K562 (cell line): ENCODE results near the gene GLRX2. TPM values are rescaled to one million over a fixed set of nuclear protein-coding genes. Genes with fewer than 3 reads are reported as not detected.

Experiments used
- ADNP ChIP-seq: fragments of 200-800 bp; sonication (Bioruptor generic); IDR thresholded peaks from 2 replicates; pipeline ENCODE4 v1.6.1; 2016; ENCODE audit warnings: missing genetic modification characterization, missing compliant biosample characterization
- ARNT ChIP-seq, 2 experiments: fragments of 450-650 bp; IDR thresholded peaks; 2 replicates each; pipeline ENCODE4 v1.6.1; 2016; ENCODE audit warnings: mild to moderate bottlenecking in 1 of 2
- BCOR ChIP-seq: fragments of 450-650 bp; IDR thresholded peaks from 2 replicates; pipeline ENCODE4 v1.6.1; 2016
- CREB3L1 ChIP-seq: fragments of 450-650 bp; IDR thresholded peaks from 2 replicates; pipeline ENCODE4 v1.6.1; 2014; ENCODE audit warnings: low read depth, mild to moderate bottlenecking, moderate library complexity, borderline replicate concordance
- CSDE1 ChIP-seq, 2 experiments: fragments of 450-650 bp; IDR thresholded peaks; 2 replicates each; pipeline ENCODE4 v1.6.1; 2016; ENCODE audit warnings: mild to moderate bottlenecking in 1 of 2
- KLF13 ChIP-seq: fragments of 450-650 bp; IDR thresholded peaks from 2 replicates; pipeline ENCODE4 v1.6.1; 2016; ENCODE audit warnings: missing genetic modification characterization, low read depth, mild to moderate bottlenecking, missing compliant biosample characterization, moderate library complexity, borderline replicate concordance
- MTA3 ChIP-seq: fragments of 450-650 bp; formaldehyde crosslinking; IDR thresholded peaks from 2 replicates; pipeline ENCODE4 v1.6.1; 2017; ENCODE audit warnings: mild to moderate bottlenecking, borderline replicate concordance
- SMARCA4 ChIP-seq: fragments of 450-650 bp; IDR thresholded peaks from 2 replicates; pipeline ENCODE4 v1.6.1; 2016
- TAL1 ChIP-seq: fragments of 450-650 bp; IDR thresholded peaks from 2 replicates; pipeline ENCODE4 v1.6.1; 2016; ENCODE audit warnings: mild to moderate bottlenecking
- ZKSCAN1 ChIP-seq: fragments of 150-350 bp; IDR thresholded peaks from 2 replicates; pipeline ENCODE4 v1.6.1; 2016; ENCODE audit warnings: low read depth, low read length
- ZKSCAN8 ChIP-seq: fragments of 200-800 bp; sonication (Bioruptor generic); IDR thresholded peaks from 2 replicates; pipeline ENCODE4 v1.6.1; 2016; ENCODE audit warnings: missing genetic modification characterization, missing compliant biosample characterization
- ZNF217 ChIP-seq: sonication (generic); formaldehyde crosslinking; IDR thresholded peaks from 2 replicates; pipeline ENCODE4 v1.8.0; 2022; ENCODE audit warnings: mild to moderate bottlenecking, missing genetic modification reagents
- polyA plus RNA-seq, 8 experiments: library from polyadenylated mRNA; depleted of rRNA in 4 of 8; stranded (reverse) in 5 of 8; unstranded in 3 of 8; fragments of >200 nt; fragmentation: Nextera tagmentation in 2 of 8; fragmentation: Illumina TruSeq in 1 of 8; extraction: Ambion mirVana in 2 of 8; extraction: Trizol in 1 of 8; gene quantifications; 2 replicates each; pipeline versions ENCODE4 v1.2.1 to v1.2.3, GENCODE V29; 2011 to 2014; ENCODE audit warnings: inconsistent platforms in 1 of 8, missing spikeins in 1 of 8
- total RNA-seq, 7 experiments: library from RNA; depleted of rRNA in 6 of 7; stranded (reverse); fragments of >200 nt in 6 of 7; fragmentation: Illumina TruSeq in 2 of 7; extraction: Trizol in 2 of 7; gene quantifications; 2 replicates each; pipeline versions ENCODE4 v1.2.1 to v1.2.3, GENCODE V29; 2011 to 2021; ENCODE audit warnings: low replicate concordance in 1 of 7

GLRX2 gene
- total and polyA plus RNA-seq, 9 of the 15 experiments (the other 6 are each of a cell fraction or from before 2014, with no cell fraction given) = 13.3 to 82.6 (median 55.1) TPM

DNA sequence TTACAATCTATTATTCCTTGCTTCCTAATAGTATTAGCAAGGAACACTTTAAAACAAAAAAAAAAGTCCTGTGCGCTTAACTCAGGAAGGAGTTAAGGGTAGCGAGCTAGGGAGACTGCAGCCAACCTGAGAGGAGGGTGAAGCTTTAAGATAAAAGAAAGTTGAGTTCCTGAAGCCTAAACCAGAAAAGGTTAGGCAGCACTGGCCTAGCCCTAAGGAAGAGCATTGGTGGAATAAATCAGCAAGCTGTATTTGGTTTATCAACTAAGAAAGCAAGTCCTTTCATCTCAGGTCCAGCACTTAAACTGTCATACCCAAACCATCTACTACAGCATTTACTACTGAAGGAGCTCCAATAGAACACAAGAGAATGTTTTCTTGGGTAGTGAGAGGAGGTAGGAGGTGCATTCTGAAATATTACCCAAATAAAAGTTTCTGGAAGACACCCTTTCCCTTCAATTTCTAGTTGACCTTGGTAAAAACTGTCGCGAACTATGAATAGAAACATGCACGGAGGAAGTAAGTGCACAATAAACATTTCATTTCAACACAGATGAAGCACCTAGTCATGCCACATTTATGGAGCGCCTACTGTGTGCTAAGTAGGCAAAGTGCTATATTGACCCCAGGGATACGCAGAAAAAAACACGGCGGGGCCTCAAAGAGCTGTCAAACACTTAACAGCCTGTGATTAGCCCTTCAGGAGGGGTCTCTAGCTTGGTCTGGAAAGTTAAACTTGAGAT is 1.3 kb downstream of the GLRX2 start (continued):
- TF ChIP-seq ZNF217 (CRISPR knock-in tag) (no peak), ZKSCAN1 (peak; percentile 93; the same call in 1 of the 2 replicates), CSDE1 (IDR thresholded peaks at IDR 0.05) (0 out of 4 replicates have a peak, but pooled peaks of 1 of the 2 experiments have one; percentile 11), KLF13 (tag) (no peak), BCOR (peak; percentile 60; the same call in 1 of the 2 replicates), SMARCA4 (peak; percentile 34; the same call in 1 of the 2 replicates), CREB3L1 (0 out of 2 replicates have a peak, but pooled peaks have one; percentile 18), ADNP (tag) (0 out of 2 replicates have a peak, but pooled peaks have one; percentile 42), ARNT (IDR thresholded peaks at IDR 0.05) (no peak), MTA3 (no peak), TAL1 (no peak), ZKSCAN8 (peak; percentile 99)
